Limb (tissue), 2 donors: ENCODE results near the gene TAS2R9.
"Not testable (repeated sequence)": the region's sequence is repeated elsewhere in the genome, so short reads cannot be mapped to it uniquely, and the experiment has no call there.

ENCODE experiments used
- DNase-seq, 2 donors: peaks; one replicate each; pipeline ENCODE4 v3.0.0-alpha.2; 2016; ENCODE audit errors: extremely low spot score in 2 of 2

The TAS2R9 gene, protein sequence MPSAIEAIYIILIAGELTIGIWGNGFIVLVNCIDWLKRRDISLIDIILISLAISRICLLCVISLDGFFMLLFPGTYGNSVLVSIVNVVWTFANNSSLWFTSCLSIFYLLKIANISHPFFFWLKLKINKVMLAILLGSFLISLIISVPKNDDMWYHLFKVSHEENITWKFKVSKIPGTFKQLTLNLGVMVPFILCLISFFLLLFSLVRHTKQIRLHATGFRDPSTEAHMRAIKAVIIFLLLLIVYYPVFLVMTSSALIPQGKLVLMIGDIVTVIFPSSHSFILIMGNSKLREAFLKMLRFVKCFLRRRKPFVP

DNA sequence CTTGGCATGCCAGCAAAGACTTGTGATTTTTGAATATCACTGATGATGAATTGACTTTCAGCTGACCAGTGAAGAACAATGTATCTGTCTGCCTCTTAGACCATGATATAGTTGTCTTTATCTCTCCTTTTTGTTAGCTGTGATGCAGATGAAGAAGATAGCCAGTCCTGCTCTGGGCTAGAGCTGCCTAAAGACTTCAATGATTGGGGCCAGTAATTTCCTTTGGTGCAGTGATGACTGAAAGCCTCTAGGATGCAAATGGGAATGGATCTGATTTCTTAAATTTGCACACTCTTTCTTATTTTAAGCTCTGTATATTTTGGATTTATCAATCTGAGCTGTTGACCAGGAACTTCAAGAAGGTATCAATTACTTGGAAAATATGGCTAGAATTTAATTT is at the start of gene TAS2R9:
TAS2R9 (minus strand) TSS at position 101 of the 400 bp plus-strand sequence; CDS start at position 8, 93 bp downstream.
- DNase-seq = no peak

- DNase-seq = no peak
Measured at GRCh38 chr12:10855807-10856206, 45.8 kb upstream of the TAS2R9 start.

DNA sequence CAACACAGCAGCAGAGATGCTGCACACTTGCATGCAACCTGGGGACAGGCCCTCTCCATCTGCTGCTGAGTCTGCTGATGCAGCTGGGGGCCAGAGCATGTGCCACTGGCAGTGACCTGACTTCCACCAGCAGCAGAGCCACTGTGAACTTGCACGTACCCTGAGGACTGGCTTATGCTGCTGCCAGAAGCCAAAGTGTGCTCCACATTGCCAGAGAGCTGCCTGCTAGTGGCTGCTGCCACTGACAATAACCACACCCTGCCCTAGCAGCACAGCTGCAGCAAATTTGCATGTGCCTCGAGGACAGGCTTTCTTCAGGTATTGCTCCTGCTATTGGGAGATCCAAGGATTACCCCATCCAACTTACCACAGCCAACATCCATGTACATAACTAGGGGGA is 43.8 kb upstream of the TAS2R9 start:
- DNase-seq = no peak

GRCh38 chr12:10851243-10851858 is 41.4 kb upstream of the TAS2R9 start:
- no peak for DNase-seq

- no peak for DNase-seq
Measured at GRCh38 chr12:10849425-10849878, 39.5 kb upstream of the TAS2R9 start, which contains the start of gene PRR4. Gene PRR4 (minus strand): TSS chr12:10849475. CDS start chr12:10849437, 38 bp downstream.

DNA sequence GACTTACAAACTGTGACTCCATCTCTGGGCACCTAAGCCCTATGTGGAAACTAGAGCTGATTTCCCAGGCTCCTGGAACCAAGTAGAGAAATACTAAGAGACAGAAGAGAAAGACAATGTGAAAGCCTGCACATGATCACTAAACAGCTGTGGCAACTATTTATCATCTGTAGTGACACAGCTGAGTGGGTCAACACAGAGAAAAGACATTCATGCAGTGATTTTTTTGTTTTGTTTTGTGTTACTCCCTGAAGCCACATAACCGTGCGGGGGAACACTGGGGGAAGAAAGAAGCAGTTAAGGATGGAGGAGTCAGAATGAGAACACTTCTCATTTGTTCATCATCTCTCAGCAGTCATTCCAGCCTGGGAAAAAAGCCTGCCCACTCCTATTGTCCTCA is 37.8 kb upstream of the TAS2R9 start:
- no peak for DNase-seq

DNA sequence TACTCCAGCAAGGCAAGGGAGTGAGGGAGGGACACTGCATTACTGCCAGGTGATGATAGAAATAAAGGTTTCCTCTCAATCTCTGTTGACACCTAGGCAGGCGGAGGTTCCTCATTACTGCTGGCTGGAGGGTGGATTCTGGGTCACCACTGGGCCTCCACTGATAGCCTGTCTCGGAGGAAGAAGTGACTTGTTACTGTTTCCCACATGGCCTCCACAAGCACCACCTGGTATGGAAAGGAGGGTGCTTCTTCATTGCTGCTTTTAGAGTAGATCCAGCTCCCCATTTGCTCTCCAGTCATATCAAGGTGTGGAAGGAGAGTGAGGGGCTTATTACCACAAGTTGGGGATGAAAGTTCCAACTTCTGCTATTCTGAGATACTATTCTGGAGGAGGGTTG is 32.9 kb upstream of the TAS2R9 start:
- DNase-seq = no peak

GRCh38 chr12:10838461-10838860 is 28.5 kb upstream of the TAS2R9 start:
- no peak for DNase-seq

- no peak for DNase-seq
Measured at GRCh38 chr12:10829994-10830393, 20.0 kb upstream of the TAS2R9 start.

GRCh38 chr12:10826258-10826657 is 16.3 kb upstream of the TAS2R9 start, which contains the start of gene TAS2R10:
Gene TAS2R10 (minus strand): TSS chr12:10826358. CDS start chr12:10826269, 89 bp downstream.
- DNase-seq = no peak

- DNase-seq = no peak
Measured at GRCh38 chr12:10824957-10825356, 15.0 kb upstream of the TAS2R9 start.

DNA sequence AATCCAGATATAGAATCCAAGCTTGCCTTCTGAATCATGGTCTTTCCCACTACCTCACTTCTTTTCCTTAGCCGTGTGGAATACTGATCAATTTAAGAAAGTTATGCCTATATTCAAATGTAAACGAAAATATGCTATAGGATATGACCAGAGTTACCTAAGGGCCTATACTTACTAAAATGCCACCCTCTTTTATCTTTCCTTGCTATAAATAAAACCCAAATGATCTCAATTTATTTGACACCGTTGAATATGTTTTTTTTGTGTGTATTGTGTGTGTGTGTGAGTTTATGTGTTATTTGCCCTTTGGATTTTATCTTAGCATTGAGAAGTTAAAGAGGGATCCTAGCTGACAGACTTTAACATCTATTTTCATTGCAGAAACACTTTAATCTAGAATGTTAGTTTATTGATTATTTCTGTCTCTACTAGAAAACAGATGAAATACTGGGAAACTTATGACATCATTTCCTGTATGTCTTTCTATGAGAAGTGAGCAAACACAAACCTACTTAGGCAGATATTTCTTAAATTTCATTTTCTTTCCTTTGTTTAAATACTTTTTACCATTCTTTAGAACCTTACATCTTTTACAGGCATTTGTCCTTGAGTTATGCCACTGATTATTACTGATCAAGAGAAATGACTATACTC is 2.0 kb upstream of the TAS2R9 start:
- DNase-seq = no peak

- DNase-seq = no peak
Measured at GRCh38 chr12:10807186-10807585, 2.8 kb downstream of the TAS2R9 start, which contains the start of gene TAS2R8. Gene TAS2R8 (minus strand): TSS chr12:10807286. CDS start chr12:10806980, 306 bp downstream.

GRCh38 chr12:10802587-10802986 is 7.4 kb downstream of the TAS2R9 start, which contains the start of gene TAS2R7:
Gene TAS2R7 (minus strand): TSS chr12:10802627. CDS start chr12:10802570, 57 bp downstream.
- DNase-seq = no peak

- DNase-seq = no peak
Measured at GRCh38 chr12:10801741-10802140, 8.2 kb downstream of the TAS2R9 start.

DNA sequence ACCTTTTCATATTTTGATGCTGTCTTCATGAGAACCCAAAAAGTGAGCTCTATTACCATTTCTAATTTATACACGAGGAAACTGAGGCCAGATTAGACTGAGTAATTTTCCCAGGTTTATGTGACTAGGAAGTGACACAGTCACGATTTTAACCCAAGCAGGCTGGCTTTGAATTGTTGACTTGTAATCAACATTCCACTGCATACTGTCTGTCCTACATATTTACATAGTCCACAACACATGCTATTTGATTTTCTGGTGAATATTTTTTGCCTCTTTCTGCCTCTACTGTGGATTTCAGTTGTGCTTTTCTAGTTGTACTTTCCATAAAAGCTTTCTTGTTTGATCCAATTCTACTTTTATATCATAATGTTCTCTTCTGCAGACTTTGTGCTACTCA is 15.7 kb downstream of the TAS2R9 start:
- DNase-seq = no peak

DNA sequence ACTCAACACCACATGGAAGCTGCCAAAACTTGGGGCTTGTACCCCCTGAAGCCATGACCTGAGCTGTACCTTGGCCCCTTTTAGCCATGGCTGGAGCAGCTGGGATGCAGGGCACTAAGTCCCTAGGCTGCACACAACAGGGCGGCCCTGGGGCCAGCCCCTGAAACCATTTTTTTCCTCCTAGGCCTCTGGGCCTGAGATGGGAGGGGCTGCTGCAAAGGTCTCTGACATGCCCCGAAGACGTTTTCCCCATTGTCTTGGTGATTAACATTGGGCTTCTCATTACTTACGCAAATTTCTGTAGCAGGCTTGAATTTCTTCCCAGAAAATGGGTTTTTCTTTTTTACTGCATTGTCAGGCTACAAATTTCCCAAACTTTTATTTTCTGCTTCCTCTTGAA is 18.2 kb downstream of the TAS2R9 start:
- not testable (repeated sequence) for DNase-seq

- DNase-seq = no peak
Measured at GRCh38 chr12:10783252-10783651, 26.7 kb downstream of the TAS2R9 start.

- DNase-seq = no peak
Measured at GRCh38 chr12:10779103-10779502, 30.9 kb downstream of the TAS2R9 start.

DNA sequence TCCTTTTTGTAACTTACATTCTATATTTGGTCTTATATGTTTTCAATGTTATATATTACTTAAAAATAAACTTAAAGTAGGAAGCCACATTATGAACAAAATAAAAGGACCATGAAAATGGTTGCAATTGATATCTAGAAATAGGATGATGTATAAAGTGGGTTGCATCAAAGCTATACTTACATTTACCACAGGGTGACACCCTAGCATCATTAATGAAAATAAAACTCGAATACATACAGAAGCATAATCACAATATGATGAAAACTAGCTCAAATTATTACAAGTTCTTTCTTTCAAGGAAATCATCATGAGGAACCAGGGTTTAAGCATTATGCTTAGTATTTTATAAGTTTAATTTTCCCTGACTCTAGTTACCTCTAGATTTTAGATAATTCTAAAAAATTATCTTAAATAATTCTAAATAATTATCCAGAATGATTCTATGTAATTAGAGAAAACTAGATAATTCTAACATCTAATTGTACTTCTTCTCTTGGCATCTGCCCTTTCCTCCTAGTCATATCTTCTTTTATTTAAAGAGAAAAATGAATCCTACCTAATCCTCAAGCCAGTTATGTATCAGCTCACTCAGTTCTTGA is 38.7 kb downstream of the TAS2R9 start:
- peak in 1 of 2 donors; percentile 51 for DNase-seq

DNA sequence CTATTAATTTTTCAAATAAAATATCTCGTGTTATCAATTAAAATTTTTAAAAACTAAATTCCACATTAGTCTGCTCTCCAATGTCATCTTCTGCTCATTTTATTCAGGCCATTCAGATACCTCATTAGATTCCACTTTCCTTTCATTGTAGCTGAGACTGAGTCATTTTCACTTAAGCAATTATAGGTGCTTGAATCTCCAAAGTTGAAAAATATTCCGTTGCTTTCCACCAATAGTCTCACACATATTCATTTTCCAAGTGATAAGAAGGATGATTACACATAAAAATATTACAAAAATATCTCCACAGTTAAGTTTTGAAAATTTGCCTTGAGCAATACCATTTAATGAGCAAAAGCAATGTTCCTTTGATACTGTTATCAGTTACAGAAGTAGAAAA is 50.3 kb downstream of the TAS2R9 start:
- DNase-seq = no peak
